GM12864 (cell line): ENCODE results near the gene MYLK4.

Experiments
- DNase-seq: peaks from one replicate; pipeline ENCODE4 v3.0.0-alpha.2; 2011; ENCODE audit warnings: low read depth
- H3K4me3 ChIP-seq: 2 replicates; pipeline ENCODE4 v1.5.1; 2011; ENCODE audit warnings: mild to moderate bottlenecking, low read depth, low read length, control low read depth
- TF ChIP-seq, protein P1 (sequence below): IDR thresholded peaks from 2 replicates; pipeline ENCODE4 v1.5.1; 2011; ENCODE audit warnings: low read depth, mild to moderate bottlenecking, moderate library complexity, low read length, control low read depth, inconsistent platforms; ENCODE audit errors: missing control alignments

Gene MYLK4

GRCh38 chr6:2708456-2708855, 42.3 kb downstream of the MYLK4 start:
- TF ChIP-seq, protein P1, sequence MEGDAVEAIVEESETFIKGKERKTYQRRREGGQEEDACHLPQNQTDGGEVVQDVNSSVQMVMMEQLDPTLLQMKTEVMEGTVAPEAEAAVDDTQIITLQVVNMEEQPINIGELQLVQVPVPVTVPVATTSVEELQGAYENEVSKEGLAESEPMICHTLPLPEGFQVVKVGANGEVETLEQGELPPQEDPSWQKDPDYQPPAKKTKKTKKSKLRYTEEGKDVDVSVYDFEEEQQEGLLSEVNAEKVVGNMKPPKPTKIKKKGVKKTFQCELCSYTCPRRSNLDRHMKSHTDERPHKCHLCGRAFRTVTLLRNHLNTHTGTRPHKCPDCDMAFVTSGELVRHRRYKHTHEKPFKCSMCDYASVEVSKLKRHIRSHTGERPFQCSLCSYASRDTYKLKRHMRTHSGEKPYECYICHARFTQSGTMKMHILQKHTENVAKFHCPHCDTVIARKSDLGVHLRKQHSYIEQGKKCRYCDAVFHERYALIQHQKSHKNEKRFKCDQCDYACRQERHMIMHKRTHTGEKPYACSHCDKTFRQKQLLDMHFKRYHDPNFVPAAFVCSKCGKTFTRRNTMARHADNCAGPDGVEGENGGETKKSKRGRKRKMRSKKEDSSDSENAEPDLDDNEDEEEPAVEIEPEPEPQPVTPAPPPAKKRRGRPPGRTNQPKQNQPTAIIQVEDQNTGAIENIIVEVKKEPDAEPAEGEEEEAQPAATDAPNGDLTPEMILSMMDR: no peak
- DNase-seq: no peak
- H3K4me3 ChIP-seq: no peak overlapping the region

- TF ChIP-seq, protein P1: no peak
- H3K4me3 ChIP-seq: no peak overlapping the region
- no peak for DNase-seq
These were observed 44.2 kb downstream of the MYLK4 start for GRCh38 chr6:2706558-2706957.

GRCh38 chr6:2705256-2705655, 45.5 kb downstream of the MYLK4 start:
- DNase-seq: no peak
- no peak overlapping the region for H3K4me3 ChIP-seq
- TF ChIP-seq, protein P1: no peak

DNA sequence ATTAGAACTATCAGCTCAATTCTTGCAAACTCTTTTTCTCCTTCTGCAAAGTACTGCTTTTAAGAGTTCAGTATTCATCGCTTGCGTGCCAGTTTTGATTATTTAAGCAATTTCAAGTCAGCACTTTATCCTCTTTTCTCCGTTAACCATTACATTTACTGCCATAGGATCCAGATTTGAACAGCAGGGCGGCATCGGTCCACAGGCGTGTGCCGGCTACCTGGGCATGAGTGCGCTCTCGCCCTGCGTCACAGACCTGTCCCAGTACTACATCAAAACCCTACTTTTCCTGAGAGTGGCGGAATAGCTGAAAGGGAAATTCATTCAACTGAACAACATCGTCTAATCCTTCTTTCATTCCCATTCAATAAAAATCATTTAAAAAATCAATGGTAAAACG, 53.4 kb downstream of the MYLK4 start:
- no peak overlapping the region for H3K4me3 ChIP-seq
- TF ChIP-seq, protein P1: no peak
- no peak for DNase-seq

GRCh38 chr6:2695454-2696095, 55.1 kb downstream of the MYLK4 start:
- no peak overlapping the region for H3K4me3 ChIP-seq
- DNase-seq: no peak
- TF ChIP-seq, protein P1: peak; percentile 15

DNA sequence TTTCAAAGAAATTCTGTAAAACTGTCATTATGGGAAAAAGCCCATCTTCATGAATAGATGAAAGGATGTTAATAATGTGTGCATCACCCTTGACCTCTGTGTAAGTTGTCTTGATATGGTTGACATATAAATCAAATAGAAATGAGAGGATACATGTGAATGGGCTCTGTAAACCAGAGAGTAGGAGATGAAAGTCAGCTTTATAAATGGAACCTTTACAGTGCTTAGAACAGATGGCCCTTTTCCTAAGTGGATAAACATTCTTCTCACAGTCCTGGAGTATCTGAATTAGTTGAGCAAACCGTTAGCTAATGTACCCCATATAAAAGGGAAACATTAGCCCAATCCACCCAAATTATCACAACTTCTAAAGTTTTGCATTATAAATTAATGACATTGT, 57.5 kb downstream of the MYLK4 start:
- DNase-seq: no peak
- no peak overlapping the region for H3K4me3 ChIP-seq
- TF ChIP-seq, protein P1: no peak

DNA sequence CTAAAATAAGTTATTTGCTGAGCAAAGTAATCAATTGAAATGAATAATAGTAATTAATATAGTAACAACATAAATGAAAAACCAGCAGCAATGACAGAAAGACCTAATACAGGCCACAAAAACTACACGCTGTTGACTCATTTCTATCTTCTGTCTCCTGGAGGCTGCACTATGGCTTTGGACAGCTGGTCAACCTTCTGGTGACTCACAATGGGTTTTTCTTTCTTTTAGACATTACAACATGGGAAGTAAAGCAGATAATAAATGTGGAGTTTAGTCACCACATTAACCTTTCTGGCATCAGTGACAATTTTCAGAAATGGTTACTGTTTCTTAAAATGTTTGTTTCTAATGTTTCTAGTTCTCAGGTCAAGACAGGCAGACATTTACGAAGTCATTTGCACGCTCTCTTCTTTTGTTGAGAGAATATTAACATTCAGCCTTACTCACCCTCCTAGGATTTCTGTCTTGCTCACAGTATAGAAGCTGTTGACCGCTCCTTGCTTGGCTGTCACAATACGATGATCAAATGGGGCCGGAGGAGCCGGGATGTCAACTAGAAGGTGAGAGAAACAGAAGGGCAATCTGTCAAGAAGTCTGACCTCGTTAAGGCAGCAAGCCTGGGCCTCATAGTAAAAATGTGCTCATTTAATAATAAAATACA, 62.2 kb downstream of the MYLK4 start:
- H3K4me3 ChIP-seq: no peak overlapping the region
- no peak for DNase-seq
- TF ChIP-seq, protein P1: no peak
